OCI-LY7 (cell line): ENCODE data around the gene MGST1. TPM values are rescaled to one million over a fixed set of nuclear protein-coding genes. Genes with fewer than 3 reads are reported as not detected.

ENCODE experiments used
- BruUV-seq: library from RNA; stranded (reverse); fragments of 400-500 nt; replicated peaks from 2 replicates; lab custom pipeline; 2021; lab: Mats Ljungman, UMichigan
- CTCF ChIA-PET: fragments of 300-600 bp; sonication (Branson Sonifier 250); formaldehyde crosslinking; loops from one replicate; lab custom pipeline; 2022; ENCODE audit warnings: antibody characterized with exemption; ENCODE audit not compliant: unreplicated experiment; lab: Charles Lee
- POLR2A ChIA-PET: fragments of 300-600 bp; sonication (Branson Sonifier 250); formaldehyde crosslinking; loops from one replicate; lab custom pipeline; 2022; ENCODE audit warnings: antibody characterized with exemption; lab: Charles Lee
- DNase-seq: peaks from one replicate; pipeline ENCODE4 v3.0.0-alpha.2; 2015; ENCODE audit warnings: low spot score
- H2AFZ ChIP-seq: fragments of 200-600 bp; sonication (generic), shearing (Covaris generic); 2 replicates; pipeline ENCODE4 v1.6.1; 2014; ENCODE audit warnings: mild to moderate bottlenecking, antibody characterized with exemption, low read length, moderate library complexity
- H3K27ac ChIP-seq: fragments of 200-600 bp; sonication (generic); 2 replicates; pipeline ENCODE4 v1.5.1; 2014; ENCODE audit warnings: mixed run types, low read depth, mild to moderate bottlenecking, moderate library complexity, low read length, inconsistent platforms; ENCODE audit not compliant: poor library complexity, severe bottlenecking
- H3K36me3 ChIP-seq: fragments of 200-600 bp; sonication (generic); 2 replicates; pipeline ENCODE4 v1.6.1; 2014; ENCODE audit warnings: mild to moderate bottlenecking, antibody characterized with exemption, low read length, moderate library complexity, mixed read lengths; ENCODE audit not compliant: insufficient read depth
- H3K4me1 ChIP-seq: fragments of 200-600 bp; sonication (generic); 2 replicates; pipeline ENCODE4 v1.5.1; 2014; ENCODE audit warnings: mild to moderate bottlenecking, low read length; ENCODE audit not compliant: insufficient read depth, poor library complexity, severe bottlenecking
- H3K4me2 ChIP-seq: fragments of 200-600 bp; sonication (generic); 2 replicates; pipeline ENCODE4 v1.6.1; 2014; ENCODE audit warnings: mild to moderate bottlenecking, low read length
- H3K4me3 ChIP-seq: fragments of 200-600 bp; sonication (generic); 2 replicates; pipeline ENCODE4 v1.5.1; 2014; ENCODE audit warnings: mild to moderate bottlenecking, low read depth, low read length; ENCODE audit not compliant: poor library complexity, severe bottlenecking
- H3K79me2 ChIP-seq: fragments of 200-600 bp; sonication (generic); 2 replicates; pipeline ENCODE4 v1.6.1; 2016; ENCODE audit warnings: low read depth, mild to moderate bottlenecking, low read length, moderate library complexity, mixed read lengths; ENCODE audit not compliant: insufficient read depth
- H3K9me2 ChIP-seq: fragments of 200-600 bp; sonication (generic); 2 replicates; pipeline ENCODE4 v1.6.1; 2016; ENCODE audit warnings: mild to moderate bottlenecking, low read length, mixed read lengths; ENCODE audit not compliant: insufficient read depth
- H3K9me3 ChIP-seq: fragments of 200-600 bp; sonication (generic); 2 replicates; pipeline ENCODE4 v1.6.1; 2014; ENCODE audit warnings: mild to moderate bottlenecking, mixed run types, low read length, mixed read lengths
- H4K20me1 ChIP-seq: fragments of 200-600 bp; sonication (generic); 2 replicates; pipeline ENCODE4 v1.6.1; 2014; ENCODE audit warnings: mild to moderate bottlenecking, antibody characterized with exemption, low read length, moderate library complexity, mixed read lengths; ENCODE audit not compliant: insufficient read depth
- EZH2phosphoT487 ChIP-seq: fragments of 200-600 bp; sonication (generic); IDR thresholded peaks from 2 replicates; pipeline ENCODE4 v1.6.1; 2018; ENCODE audit warnings: low read depth, borderline replicate concordance, mild to moderate bottlenecking, mixed run types, antibody characterized with exemption, low read length, moderate library complexity, mixed read lengths
- intact Hi-C: fragments of 100-400 bp; cut with micrococcal nuclease; formaldehyde crosslinking; loops from one replicate; pipeline ENCODE4 v1.10.0; 2022; ENCODE audit not compliant: unreplicated experiment
- total RNA-seq, 2 experiments: library from RNA; depleted of rRNA in 1 of 2; stranded (reverse); fragments of >200 nt in 1 of 2; shearing (Covaris generic) in 1 of 2; gene quantifications; 2 replicates each; pipeline ENCODE4 v1.2.3, GENCODE V29; 2014 to 2022
- TF ChIP-seq, protein P1 (sequence below): fragments of 200-600 bp; sonication (generic); conservative IDR thresholded peaks from 2 replicates; pipeline ENCODE4 v1.5.1; 2014; ENCODE audit warnings: mild to moderate bottlenecking, antibody characterized with exemption, low read length, moderate library complexity, mixed read lengths

Gene MGST1
- total RNA-seq, 2 experiments from 2014 or later: 16.5 to 67.4 TPM

DNA sequence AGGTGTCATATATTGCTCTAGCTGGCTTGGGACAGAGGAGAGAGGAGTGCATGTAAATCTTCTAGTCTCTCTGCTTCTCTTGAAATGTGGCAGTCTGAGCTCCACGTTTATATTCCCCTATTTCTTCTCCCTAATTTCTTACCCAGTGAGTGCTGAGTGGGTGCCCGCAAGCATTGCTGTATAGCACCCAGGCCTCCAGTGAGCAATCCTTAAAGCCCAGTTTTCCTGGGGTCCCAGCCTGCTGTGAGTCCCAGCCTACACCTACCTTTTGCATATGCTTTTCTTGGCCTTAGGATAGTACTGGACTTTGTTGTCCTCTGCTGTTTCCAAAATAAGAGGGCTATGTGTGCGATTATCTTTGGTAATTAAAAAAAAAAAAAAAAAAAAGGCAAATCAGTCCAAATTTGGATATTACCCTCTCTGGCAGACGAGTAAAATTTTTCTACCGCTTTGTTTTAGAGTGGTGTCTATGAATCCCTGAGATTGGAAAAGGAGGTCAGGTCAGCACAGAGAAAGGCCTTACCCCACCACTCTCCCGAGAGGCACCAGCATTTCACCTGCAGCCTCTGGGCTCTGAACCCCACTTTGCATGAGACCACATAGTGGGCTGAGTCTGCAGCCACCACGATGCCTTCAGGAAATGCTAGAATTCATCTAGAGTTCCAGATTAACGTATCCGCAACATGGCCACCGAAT is 1.1 kb downstream of the MGST1 start:
- Histone ChIP-seq H2AFZ (peak overlapping the region; percentile 56; the same call in 1 of the 2 replicates), H3K79me2 (peaks cover 48% of the 10 kb centered on the region; the same call in 1 of the 2 replicates)
- TSS peak; percentile 82 for BruUV-seq

DNA sequence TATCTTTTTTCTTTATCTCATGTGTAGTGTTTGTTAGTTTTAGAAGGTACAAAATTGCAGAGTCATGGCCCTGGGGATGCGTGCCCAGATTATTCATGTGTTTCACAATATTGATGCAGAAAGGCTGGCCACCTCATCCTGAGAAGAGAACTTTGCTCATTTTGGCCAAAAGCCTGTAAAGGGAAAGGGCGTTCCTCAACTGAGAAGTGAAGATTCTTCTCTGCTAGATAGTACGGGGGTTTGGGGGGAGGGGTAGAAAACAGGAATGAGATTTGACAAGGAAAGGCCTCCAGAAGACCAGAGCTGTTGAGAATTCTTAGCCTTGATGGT is 1.7 kb downstream of the MGST1 start:
- POLR2A ChIA-PET: interaction anchor here (0.6 to 1.1 kb wide), 4 partner anchors 9 to 437 kb away, joined by 3 to 6 read pairs (median 4); no protein-coding TSS in a partner anchor
- Histone ChIP-seq H3K36me3 (peaks cover 25% of the 10 kb centered on the region), H3K4me2 (peak overlapping the region; percentile 61), H3K9me3 (no peaks in the 10 kb centered on the region), H2AFZ (peak overlapping the region; percentile 7; the same call in 1 of the 2 replicates), H3K4me3 (peak overlapping the region; percentile 75), H3K79me2 (peaks cover 48% of the 10 kb centered on the region; the same call in 1 of the 2 replicates), H3K27ac (peak overlapping the region; percentile 68), H3K9me2 (no peaks in the 10 kb centered on the region), H3K4me1 (peaks cover 26% of the 10 kb centered on the region), H4K20me1 (no peaks in the 10 kb centered on the region)
- BruUV-seq: no TSS peak
- no peak for DNase-seq
- TF ChIP-seq, protein P1, sequence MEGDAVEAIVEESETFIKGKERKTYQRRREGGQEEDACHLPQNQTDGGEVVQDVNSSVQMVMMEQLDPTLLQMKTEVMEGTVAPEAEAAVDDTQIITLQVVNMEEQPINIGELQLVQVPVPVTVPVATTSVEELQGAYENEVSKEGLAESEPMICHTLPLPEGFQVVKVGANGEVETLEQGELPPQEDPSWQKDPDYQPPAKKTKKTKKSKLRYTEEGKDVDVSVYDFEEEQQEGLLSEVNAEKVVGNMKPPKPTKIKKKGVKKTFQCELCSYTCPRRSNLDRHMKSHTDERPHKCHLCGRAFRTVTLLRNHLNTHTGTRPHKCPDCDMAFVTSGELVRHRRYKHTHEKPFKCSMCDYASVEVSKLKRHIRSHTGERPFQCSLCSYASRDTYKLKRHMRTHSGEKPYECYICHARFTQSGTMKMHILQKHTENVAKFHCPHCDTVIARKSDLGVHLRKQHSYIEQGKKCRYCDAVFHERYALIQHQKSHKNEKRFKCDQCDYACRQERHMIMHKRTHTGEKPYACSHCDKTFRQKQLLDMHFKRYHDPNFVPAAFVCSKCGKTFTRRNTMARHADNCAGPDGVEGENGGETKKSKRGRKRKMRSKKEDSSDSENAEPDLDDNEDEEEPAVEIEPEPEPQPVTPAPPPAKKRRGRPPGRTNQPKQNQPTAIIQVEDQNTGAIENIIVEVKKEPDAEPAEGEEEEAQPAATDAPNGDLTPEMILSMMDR: no peak
- TF ChIP-seq EZH2phosphoT487: no peak
- intact Hi-C loops: loop anchor here (2.0 to 5.0 kb wide), 2 partner anchors 150 to 362 kb away; no protein-coding TSS in a partner anchor
- CTCF ChIA-PET: interaction anchor here (0.6 kb wide), 1 partner anchor 761 kb away, joined by 7 read pairs; no protein-coding TSS in a partner anchor

More for the DNA sequence above, 1.1 kb downstream of the MGST1 start:
- Histone ChIP-seq H3K9me2 (no peaks in the 10 kb centered on the region), H3K4me1 (peaks cover 26% of the 10 kb centered on the region), H4K20me1 (no peaks in the 10 kb centered on the region), H3K4me2 (peak overlapping the region; percentile 61), H3K4me3 (peak overlapping the region; percentile 75), H3K27ac (peak overlapping the region; percentile 68), H3K9me3 (no peaks in the 10 kb centered on the region), H3K36me3 (peaks cover 22% of the 10 kb centered on the region)
- POLR2A ChIA-PET: interaction anchor here (0.5 to 0.7 kb wide), 4 partner anchors 10 to 869 kb away, joined by 3 to 6 read pairs (median 4); no protein-coding TSS in a partner anchor
- intact Hi-C loops: loop anchor here (2.0 to 5.0 kb wide), 2 partner anchors 150 to 361 kb away; no protein-coding TSS in a partner anchor
- peak; percentile 66 for DNase-seq
- CTCF ChIA-PET: no interaction called here
- TF ChIP-seq EZH2phosphoT487: no peak
- TF ChIP-seq, protein P1: no peak
